PC-3 (cell line): ENCODE data around the gene ABCC3.

Experiments used
- CTCF ChIP-seq: fragments of 300-600 bp; sonication (generic); conservative IDR thresholded peaks from 2 replicates; pipeline ENCODE4 v1.5.1; 2017; ENCODE audit warnings: antibody characterized with exemption, low read depth, mild to moderate bottlenecking, low read length
- EZH2 ChIP-seq: fragments of 300-600 bp; sonication (generic); IDR thresholded peaks from one replicate; pipeline ENCODE4 v1.6.1; 2017; ENCODE audit warnings: antibody characterized with exemption, mild to moderate bottlenecking, low read length; ENCODE audit not compliant: unreplicated experiment

GRCh38 chr17:50735287-50735686 lies 100.6 kb downstream of the ABCC3 start:
- no peak for TF ChIP-seq CTCF
- no peak for TF ChIP-seq EZH2
